ENCODE measurements around the gene RNF121.
A peak's percentile ranks its signal among the peaks of the same experiment; 100 is the strongest.

Gene RNF121

DNA sequence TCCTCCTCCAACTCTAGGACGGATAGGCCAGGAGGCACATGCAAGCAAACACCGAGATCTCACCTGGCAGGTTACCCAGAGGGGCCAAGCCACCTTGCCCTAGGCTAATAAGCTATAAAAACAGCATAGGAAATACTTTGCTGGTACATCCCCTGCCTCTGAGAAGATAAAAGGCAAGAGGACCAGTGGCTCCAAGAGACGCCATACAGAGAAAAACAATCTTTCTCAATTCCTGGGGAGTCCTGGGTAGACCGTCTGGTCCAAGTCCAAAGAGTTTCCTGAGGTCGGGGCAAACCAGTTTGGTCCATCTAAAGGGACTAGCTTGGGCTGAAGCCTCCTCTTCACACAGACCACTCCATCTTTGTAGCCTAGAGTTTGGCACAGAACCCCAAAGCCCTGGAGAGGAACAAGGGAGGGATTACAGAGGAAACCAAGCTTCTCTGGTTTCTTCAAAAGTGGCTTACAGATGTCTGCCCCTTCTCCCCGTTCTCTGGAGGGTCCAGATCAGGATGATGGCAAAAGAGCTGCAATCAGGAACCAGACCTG, 111.1 kb downstream of the RNF121 start:
- DNase-seq, result no peak

DNA sequence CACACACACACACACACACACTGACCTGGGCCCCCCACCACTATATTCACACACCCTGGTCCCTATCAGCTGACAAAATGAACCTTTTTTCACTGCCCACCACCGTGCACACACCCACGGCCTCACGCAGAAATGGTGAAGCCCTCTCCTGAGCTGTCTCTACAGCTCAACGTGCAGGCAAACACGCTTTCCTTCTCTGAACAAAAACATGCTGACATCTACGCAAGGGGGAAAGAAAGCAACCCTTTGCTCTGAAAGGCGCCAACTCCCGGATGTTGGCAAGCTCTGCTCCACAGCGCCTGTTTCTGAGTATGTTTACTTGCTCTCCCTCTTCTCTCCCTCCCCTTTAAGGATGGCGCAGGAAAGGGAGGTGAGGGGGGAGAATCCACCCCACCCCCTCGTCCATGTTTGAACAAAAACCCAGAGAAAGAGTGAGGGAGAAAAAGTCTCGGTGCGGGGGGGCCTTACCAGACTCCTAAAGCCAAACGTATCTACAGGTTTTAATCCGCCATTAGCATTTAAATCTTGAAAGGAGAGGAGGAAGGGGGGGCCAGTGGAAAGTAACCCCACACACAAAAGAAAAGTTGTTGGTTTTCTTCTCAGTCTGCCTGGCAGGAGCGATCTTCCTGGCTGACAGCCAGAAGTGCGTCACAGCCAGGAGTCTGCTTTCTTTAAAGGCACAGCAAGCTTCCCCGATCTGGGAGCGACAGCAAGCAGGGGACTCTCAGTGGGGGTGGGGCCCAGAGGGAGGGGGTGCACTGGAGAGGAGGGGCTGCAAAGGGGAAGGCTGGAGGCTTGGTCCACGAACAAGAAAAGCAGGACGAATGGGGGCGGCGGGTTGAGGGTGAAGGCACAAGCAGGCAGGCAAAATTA, 111.9 kb downstream of the RNF121 start:
- peak; percentile 92 for DNase-seq

DNA sequence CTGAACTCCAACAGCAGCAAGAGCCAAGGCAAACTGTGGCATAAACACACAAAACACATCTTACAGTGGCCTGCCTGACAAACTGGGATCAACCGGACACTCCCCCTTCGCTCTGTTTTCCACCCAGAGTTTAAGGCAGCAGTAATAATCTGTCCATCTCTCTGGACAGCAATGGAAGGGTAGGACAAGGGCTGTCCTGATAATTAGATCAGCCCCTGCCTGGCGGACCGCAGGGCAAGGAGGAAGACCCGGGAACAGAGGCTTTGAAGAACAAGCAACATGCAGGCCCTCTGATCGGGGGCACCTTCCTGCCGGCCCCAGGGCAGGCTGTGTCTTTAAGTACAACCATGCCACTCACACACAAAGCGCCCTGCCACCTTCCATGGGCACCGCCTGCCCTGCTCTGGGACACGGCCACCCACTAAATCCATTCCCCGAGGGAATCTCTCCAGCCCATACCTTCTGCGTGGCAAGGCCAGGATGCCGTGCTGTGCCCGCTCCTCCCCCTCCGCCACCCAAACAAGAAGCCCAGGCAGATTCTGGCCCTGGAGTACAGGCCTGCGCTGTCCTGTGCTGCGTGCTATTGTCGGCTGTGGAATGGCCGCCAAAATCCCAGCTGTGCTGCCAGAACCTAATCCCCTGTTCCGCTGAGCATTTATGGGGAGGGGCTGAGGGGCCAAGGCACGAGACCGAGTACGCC, 112.7 kb downstream of the RNF121 start:
- DNase-seq, result peak; percentile 35

DNA sequence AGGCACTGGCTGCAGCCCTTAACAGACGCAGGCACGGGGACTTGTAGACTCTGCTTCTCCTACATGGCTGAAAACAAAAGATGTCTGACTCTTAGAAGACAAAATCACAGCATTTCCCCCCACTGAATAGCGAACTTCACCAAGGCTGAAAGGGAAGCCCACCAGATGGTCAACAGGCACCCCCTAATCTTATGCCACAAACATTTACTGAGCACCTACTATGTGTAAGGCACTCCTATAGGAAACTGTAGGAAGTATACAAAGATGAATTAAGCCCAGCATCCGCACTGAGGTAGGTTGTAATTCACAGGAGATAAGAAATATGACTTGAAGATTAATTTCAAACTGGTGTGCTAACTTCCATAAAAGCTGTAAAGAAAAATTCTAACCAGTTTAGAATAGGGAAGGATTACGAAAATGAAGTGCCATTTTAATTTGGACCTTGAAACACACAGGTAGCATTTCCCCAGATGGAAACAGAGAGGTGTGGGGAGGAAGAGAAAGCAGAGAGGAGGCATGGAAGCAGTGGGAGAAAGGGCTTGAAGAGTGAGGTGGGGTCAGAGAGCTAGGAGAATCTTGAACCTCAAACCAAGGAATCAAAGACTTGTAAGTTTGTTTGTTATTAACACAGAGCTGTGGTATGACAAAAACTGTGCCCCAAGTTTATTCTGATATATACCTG, 113.4 kb downstream of the RNF121 start:
- no peak for DNase-seq

DNA sequence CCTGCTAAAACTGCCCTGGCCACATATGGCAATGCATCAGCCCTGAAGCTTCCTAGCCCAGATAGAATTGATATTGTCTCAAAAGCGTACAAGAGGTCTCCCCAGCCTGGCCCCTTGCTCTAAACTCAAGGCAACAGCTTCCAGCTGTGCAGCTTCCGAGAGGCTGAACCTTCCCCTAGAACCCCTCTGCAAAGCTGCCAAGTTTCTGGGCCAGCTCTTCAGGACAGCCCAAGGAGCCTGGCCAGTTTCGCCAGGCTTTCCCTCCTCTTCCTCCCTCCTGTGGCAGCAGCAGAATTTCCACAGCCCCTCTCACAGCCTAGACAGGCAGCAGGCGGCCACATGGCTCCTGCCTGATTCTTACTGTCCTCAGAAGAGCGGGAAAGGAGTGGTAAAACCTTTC, 117.0 kb downstream of the RNF121 start:
- no peak for DNase-seq

Data from DMS153 (cell line).